Neural cell (in vitro differentiated cells): Measurements from ENCODE around the gene SERPINA9. TPM values are rescaled to one million over a fixed set of nuclear protein-coding genes. Genes with fewer than 3 reads are reported as not detected.

Experiments used
- H2AFZ ChIP-seq: fragments of 200-600, 300-800 bp; sonication (generic), shearing (Covaris generic); 2 replicates; pipeline ENCODE4 v1.6.0; 2014; ENCODE audit warnings: low read depth, mild to moderate bottlenecking, antibody characterized with exemption, low read length, moderate library complexity
- H3F3A ChIP-seq: fragments of 200-600 bp; shearing (Covaris generic); 2 replicates; pipeline ENCODE4 v1.6.1; 2016; ENCODE audit warnings: mild to moderate bottlenecking, moderate library complexity, mixed read lengths, antibody characterized with exemption, low read length; ENCODE audit not compliant: insufficient read depth, poor library complexity, severe bottlenecking
- H3K27ac ChIP-seq: fragments of 200-600, 300-800 bp; sonication (generic), shearing (Covaris generic); 2 replicates; pipeline ENCODE4 v1.5.1; 2014; ENCODE audit warnings: mild to moderate bottlenecking, low read length, moderate library complexity
- H3K27me3 ChIP-seq: fragments of 300-800, 200-600 bp; sonication (generic), shearing (Covaris generic); 2 replicates; pipeline ENCODE4 v1.6.0; 2014; ENCODE audit warnings: mild to moderate bottlenecking, low read depth, low read length, moderate library complexity; ENCODE audit not compliant: insufficient read depth
- H3K36me3 ChIP-seq: fragments of 300-800, 200-600 bp; sonication (generic), shearing (Covaris generic); 2 replicates; pipeline ENCODE4 v1.5.1; 2014; ENCODE audit warnings: mild to moderate bottlenecking, antibody characterized with exemption, low read length, moderate library complexity; ENCODE audit not compliant: insufficient read depth
- H3K4me2 ChIP-seq: fragments of 300-800, 200-600 bp; sonication (generic), shearing (Covaris generic); 2 replicates; pipeline ENCODE4 v1.6.0; 2014; ENCODE audit warnings: mild to moderate bottlenecking, low read length
- H3K4me3 ChIP-seq: fragments of 300-800, 200-600 bp; sonication (generic), shearing (Covaris generic); 2 replicates; pipeline ENCODE4 v1.5.1; 2014; ENCODE audit warnings: mild to moderate bottlenecking, low read length, moderate library complexity
- H3K79me2 ChIP-seq: fragments of 200-600 bp; shearing (Covaris generic); replicated peaks from 2 replicates; pipeline ENCODE4 v1.6.0; 2014; ENCODE audit warnings: mild to moderate bottlenecking, low read length, moderate library complexity; ENCODE audit not compliant: insufficient read depth
- H3K9ac ChIP-seq: fragments of 300-800, 200-600 bp; sonication (generic), shearing (Covaris generic); 2 replicates; pipeline ENCODE4 v1.6.1; 2016; ENCODE audit warnings: mild to moderate bottlenecking, low read length, mixed read lengths
- H3K9me2 ChIP-seq: fragments of 200-600 bp; shearing (Covaris generic); 2 replicates; pipeline ENCODE4 v1.6.1; 2016; ENCODE audit warnings: mild to moderate bottlenecking, low read length, mixed read lengths; ENCODE audit not compliant: insufficient read depth
- H3K9me3 ChIP-seq: fragments of 200-600, 300-800 bp; sonication (generic), shearing (Covaris generic); 2 replicates; pipeline ENCODE4 v1.6.1; 2016; ENCODE audit warnings: mild to moderate bottlenecking, mixed run types, low read length, moderate library complexity, mixed read lengths
- H4K20me1 ChIP-seq: fragments of 200-600 bp; shearing (Covaris generic); 2 replicates; pipeline ENCODE4 v1.6.1; 2016; ENCODE audit warnings: mild to moderate bottlenecking, mixed run types; ENCODE audit not compliant: insufficient read depth
- CTCF ChIP-seq: fragments of 450-650 bp; IDR thresholded peaks from 2 replicates; pipeline ENCODE4 v1.5.1; 2014; ENCODE audit warnings: antibody characterized with exemption, mild to moderate bottlenecking, moderate library complexity; ENCODE audit not compliant: poor library complexity, severe bottlenecking
- EP300 ChIP-seq: fragments of 450-650 bp; conservative IDR thresholded peaks from 2 replicates; pipeline ENCODE4 v1.6.1; 2014; ENCODE audit warnings: antibody characterized with exemption, mild to moderate bottlenecking, moderate library complexity; ENCODE audit not compliant: poor library complexity, severe bottlenecking
- EZH2 ChIP-seq: fragments of 200-600, 300-800 bp; shearing (Covaris generic), sonication (generic); IDR thresholded peaks from 2 replicates; pipeline ENCODE4 v1.6.1; 2014; ENCODE audit warnings: antibody characterized with exemption, low read length, borderline replicate concordance, mild to moderate bottlenecking; ENCODE audit not compliant: insufficient read depth, poor library complexity, severe bottlenecking
- MXI1 ChIP-seq: fragments of 450-650 bp; conservative IDR thresholded peaks from 2 replicates; pipeline ENCODE4 v1.6.1; 2014; ENCODE audit warnings: antibody characterized with exemption, mild to moderate bottlenecking; ENCODE audit not compliant: poor library complexity, severe bottlenecking
- POLR2AphosphoS5 ChIP-seq: IDR thresholded peaks from 2 replicates; pipeline ENCODE4 v1.6.1; 2012
- RAD21 ChIP-seq: fragments of 450-650 bp; conservative IDR thresholded peaks from 2 replicates; pipeline ENCODE4 v1.6.1; 2014; ENCODE audit warnings: antibody characterized with exemption, mild to moderate bottlenecking, moderate library complexity
- REST ChIP-seq: IDR thresholded peaks from 2 replicates; pipeline ENCODE4 v1.6.1; 2012; ENCODE audit warnings: borderline replicate concordance
- SMC3 ChIP-seq: fragments of 450-650 bp; conservative IDR thresholded peaks from 2 replicates; pipeline ENCODE4 v1.6.1; 2014; ENCODE audit warnings: antibody characterized with exemption, mild to moderate bottlenecking, moderate library complexity; ENCODE audit not compliant: poor library complexity
- TAF1 ChIP-seq: IDR thresholded peaks from 2 replicates; pipeline ENCODE4 v1.6.1; 2012; ENCODE audit warnings: low read depth
- polyA plus RNA-seq: library from polyadenylated mRNA; depleted of rRNA; stranded (reverse); fragments of >200 nt; gene quantifications from 2 replicates; pipeline ENCODE4 v1.2.3, GENCODE V29; 2014

SERPINA9 gene
- polyA plus RNA-seq, 1 donor from 2014 or later: not detected

- Histone ChIP-seq H3K79me2 (no peaks in the 10 kb centered on the region), H3K4me3 (no peak overlapping the region), H3K4me2 (no peak overlapping the region), H3K9ac (no peak overlapping the region), H3K27me3 (no peaks in the 10 kb centered on the region), H3K9me2 (no peaks in the 10 kb centered on the region), H3F3A (no peaks in the 10 kb centered on the region), H2AFZ (no peak overlapping the region), H3K9me3 (peaks cover 4% of the 10 kb centered on the region), H3K36me3 (no peaks in the 10 kb centered on the region), H4K20me1 (no peaks in the 10 kb centered on the region), H3K27ac (no peak overlapping the region)
- TF ChIP-seq RAD21 (no peak), CTCF (no peak)
Measured at GRCh38 chr14:94466706-94467370, 9.2 kb downstream of the SERPINA9 start.

- Histone ChIP-seq H3K4me3 (no peak overlapping the region), H3F3A (no peaks in the 10 kb centered on the region), H3K36me3 (no peaks in the 10 kb centered on the region), H3K79me2 (no peaks in the 10 kb centered on the region), H3K9me3 (peaks cover 4% of the 10 kb centered on the region), H3K27ac (no peak overlapping the region), H4K20me1 (no peaks in the 10 kb centered on the region), H3K27me3 (no peaks in the 10 kb centered on the region), H2AFZ (no peak overlapping the region), H3K9ac (no peak overlapping the region), H3K9me2 (no peaks in the 10 kb centered on the region), H3K4me2 (no peak overlapping the region)
- TF ChIP-seq CTCF: no peak
- no peak for TF ChIP-seq TAF1
- no peak for TF ChIP-seq SMC3
- TF ChIP-seq RAD21: no peak
- no peak for TF ChIP-seq POLR2AphosphoS5
- TF ChIP-seq MXI1: no peak
- no peak for TF ChIP-seq EP300
- TF ChIP-seq REST: no peak
- TF ChIP-seq EZH2: no peak
Measured at GRCh38 chr14:94465042-94465441, 11.0 kb downstream of the SERPINA9 start.
